IPS-20b (cell line): ENCODE measurements around the gene ARL2.

Experiments used
- H3K27ac ChIP-seq: one replicate; pipeline ENCODE4 v1.5.1; 2013; ENCODE audit warnings: low read length
- H3K27me3 ChIP-seq: 2 replicates; pipeline ENCODE4 v1.6.1; 2013; ENCODE audit warnings: mild to moderate bottlenecking, low read length, inconsistent platforms; ENCODE audit not compliant: insufficient read depth
- H3K36me3 ChIP-seq: 2 replicates; pipeline ENCODE4 v1.6.1; 2013; ENCODE audit warnings: low read depth, mild to moderate bottlenecking, inconsistent platforms, low read length, moderate library complexity; ENCODE audit not compliant: insufficient read depth
- H3K4me1 ChIP-seq: 2 replicates; pipeline ENCODE4 v1.6.1; 2013; ENCODE audit warnings: mild to moderate bottlenecking, control low read depth, inconsistent platforms, low read length, moderate library complexity; ENCODE audit not compliant: insufficient read depth
- H3K4me3 ChIP-seq: 2 replicates; pipeline ENCODE4 v1.5.1; 2013; ENCODE audit warnings: mild to moderate bottlenecking, low read length, inconsistent platforms
- H3K9ac ChIP-seq: 2 replicates; pipeline ENCODE4 v1.6.1; 2013; ENCODE audit warnings: low read depth, mild to moderate bottlenecking, inconsistent platforms, low read length, moderate library complexity
- H3K9me3 ChIP-seq: 2 replicates; pipeline ENCODE4 v1.6.1; 2013; ENCODE audit warnings: mild to moderate bottlenecking, low read depth, low read length, inconsistent platforms; ENCODE audit not compliant: insufficient read depth

ARL2 gene

DNA sequence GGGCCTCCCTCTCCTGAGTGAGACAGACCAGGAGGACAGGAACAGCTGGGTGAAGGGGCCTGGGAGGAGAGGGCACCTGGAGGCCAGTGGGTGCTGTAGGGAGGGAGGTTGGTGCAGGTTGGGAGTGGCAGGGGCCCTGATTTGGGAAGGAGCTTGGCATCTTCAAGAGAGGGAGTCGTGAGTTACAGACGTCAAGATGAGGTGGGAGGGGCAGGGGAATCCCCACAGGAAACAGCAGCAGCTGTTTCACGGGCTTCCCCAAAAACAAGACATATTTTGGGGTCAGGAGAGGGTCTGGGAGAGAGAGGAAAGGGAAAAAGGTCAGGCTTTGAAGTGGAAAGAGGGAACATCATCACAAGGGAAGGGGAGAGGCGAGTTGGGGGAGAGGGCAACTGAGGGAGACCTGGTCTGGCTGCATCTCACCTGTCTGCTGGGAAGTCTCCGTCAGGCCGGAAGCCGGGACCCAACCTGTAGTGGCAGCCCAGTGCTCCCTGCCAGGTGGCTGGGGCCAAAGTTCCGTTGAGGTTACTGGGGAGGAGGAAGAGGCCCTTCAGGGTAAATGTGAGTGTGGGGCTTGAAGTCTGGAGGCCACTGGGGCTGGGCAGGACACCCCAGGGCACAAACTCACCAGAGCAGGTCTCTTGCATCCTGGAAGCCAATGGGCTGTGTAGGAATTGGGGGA, 40.0 kb downstream of the ARL2 start:
- Histone ChIP-seq H3K9me3 (no peaks in the 10 kb centered on the region), H3K4me1 (no peaks in the 10 kb centered on the region), H3K9ac (no peak overlapping the region), H3K36me3 (no peaks in the 10 kb centered on the region), H3K4me3 (no peak overlapping the region), H3K27ac (no peak overlapping the region), H3K27me3 (no peaks in the 10 kb centered on the region)

DNA sequence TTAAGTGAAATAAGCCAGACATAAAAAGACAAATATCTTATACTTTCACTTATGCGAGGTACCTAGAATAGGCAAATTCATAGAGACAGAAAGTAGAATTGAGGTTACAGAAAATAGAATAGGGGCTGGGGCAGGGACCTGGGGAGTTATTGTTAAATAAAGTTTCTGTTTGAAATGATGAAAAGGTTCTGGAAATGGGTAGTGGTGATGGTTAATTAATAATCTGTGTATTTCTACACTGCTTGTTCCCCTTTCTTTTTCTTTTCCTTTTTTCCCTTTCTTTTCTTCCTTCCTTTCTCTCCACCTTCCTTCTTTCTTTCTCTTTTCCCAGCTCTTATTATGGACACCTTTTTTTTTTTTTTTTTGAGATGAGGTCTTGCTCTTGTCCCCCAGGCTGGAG, 41.6 kb downstream of the ARL2 start:
- H3K4me3 ChIP-seq: no peak overlapping the region
- H3K36me3 ChIP-seq: no peaks in the 10 kb centered on the region
- H3K27ac ChIP-seq: no peak overlapping the region
- no peaks in the 10 kb centered on the region for H3K27me3 ChIP-seq
- no peak overlapping the region for H3K9ac ChIP-seq
- H3K4me1 ChIP-seq: no peaks in the 10 kb centered on the region
- H3K9me3 ChIP-seq: no peaks in the 10 kb centered on the region

DNA sequence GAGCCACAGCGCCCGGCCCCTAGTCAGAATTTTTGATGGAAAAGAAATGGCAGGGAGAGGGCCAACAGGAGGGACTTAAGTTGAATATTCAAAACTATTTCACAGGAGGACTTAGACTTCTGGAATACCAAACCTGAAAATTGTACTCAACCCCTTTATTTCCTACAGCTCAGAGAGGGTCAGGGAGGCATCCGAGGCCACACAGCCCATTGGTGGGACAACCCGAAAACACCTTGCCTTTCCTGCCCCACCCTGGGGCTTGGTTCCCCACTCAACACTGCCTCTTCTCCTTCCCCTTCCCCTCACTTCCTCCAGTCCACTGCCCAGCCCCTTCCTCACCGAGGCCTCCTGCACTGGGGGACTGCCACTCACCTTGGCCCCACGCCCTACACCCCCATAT, 43.0 kb downstream of the ARL2 start:
- Histone ChIP-seq H3K36me3 (no peaks in the 10 kb centered on the region), H3K4me1 (no peaks in the 10 kb centered on the region), H3K9ac (no peak overlapping the region), H3K9me3 (no peaks in the 10 kb centered on the region), H3K4me3 (no peak overlapping the region), H3K27me3 (no peaks in the 10 kb centered on the region), H3K27ac (no peak overlapping the region)

DNA sequence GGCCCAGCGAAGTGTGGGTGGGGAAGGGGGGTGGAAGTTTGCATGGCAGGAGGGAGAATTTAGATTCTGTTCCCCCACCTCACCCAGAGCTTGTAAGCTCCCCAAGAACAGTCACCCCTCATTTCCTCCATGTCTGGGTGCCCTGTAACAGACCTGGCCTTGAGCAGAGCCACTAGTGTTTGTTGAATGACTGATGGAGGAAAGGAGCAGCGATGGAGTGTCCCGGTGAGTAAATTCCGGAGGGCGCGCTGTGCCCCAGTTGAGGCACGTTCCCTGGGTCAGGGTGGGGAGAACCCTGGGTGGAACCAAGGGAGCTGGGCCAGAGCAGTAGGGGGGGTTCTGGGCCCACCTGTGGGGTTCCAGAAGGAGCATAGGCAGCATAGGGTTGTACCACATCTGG, 43.6 kb downstream of the ARL2 start:
- no peak overlapping the region for H3K9ac ChIP-seq
- H3K4me1 ChIP-seq: no peaks in the 10 kb centered on the region
- no peak overlapping the region for H3K4me3 ChIP-seq
- H3K36me3 ChIP-seq: no peaks in the 10 kb centered on the region
- no peaks in the 10 kb centered on the region for H3K9me3 ChIP-seq
- no peak overlapping the region for H3K27ac ChIP-seq
- no peaks in the 10 kb centered on the region for H3K27me3 ChIP-seq

DNA sequence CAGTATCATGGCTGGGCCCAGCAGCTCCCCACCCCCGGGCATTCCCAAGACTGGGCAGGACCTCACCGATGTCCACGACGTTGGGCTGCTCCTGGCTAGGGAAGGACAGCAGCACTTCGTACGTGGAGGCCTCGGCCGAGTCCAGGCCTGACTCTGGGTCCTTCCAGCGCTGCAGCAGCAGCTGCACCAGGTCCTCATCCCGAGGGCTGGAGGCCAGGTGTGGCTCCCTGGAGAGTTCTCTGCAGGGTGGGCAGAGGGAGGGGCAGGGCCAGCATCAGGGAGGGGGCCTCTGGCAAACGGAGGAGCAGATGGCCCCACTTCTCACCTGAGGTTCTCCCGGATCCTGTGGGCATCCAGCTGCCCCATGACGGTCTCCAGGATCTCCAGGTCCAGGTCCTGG, 44.1 kb downstream of the ARL2 start:
- Histone ChIP-seq H3K4me3 (no peak overlapping the region), H3K27me3 (no peaks in the 10 kb centered on the region), H3K9ac (no peak overlapping the region), H3K9me3 (no peaks in the 10 kb centered on the region), H3K4me1 (no peaks in the 10 kb centered on the region), H3K27ac (no peak overlapping the region), H3K36me3 (no peaks in the 10 kb centered on the region)

DNA sequence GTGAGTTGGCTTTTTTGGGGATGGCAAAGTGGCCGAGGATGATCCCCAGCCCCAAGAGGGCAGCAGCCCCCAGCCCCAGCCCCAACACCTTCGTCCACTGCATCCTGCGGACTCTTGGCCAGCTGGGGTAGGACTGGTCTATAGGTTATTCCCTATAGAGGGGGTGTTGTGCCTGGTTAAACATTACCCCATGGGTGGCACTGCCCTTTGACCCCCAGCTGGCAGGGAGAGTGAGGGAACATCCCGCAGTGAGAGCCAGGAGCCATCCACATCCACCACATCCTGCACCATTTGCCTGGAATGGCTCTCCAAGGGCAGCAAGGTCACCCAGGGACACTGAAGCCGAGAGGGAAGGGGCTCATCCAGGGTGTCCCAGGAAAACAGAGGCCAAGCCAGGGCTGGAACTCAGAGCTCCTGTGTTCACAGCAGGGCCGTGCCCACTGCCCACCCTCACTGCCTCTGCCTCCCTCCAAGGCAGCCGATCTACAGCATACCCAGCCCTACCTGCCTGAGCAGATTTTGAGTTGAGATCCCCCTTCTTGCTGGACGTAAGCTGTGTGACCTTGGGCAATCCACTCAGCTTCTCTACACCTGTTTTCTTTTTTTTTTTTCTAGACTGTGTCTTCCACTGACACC, 44.6 kb downstream of the ARL2 start, which contains the start of gene NAALADL1:
TSS of gene NAALADL1 (minus strand) at position 135 of the 636 bp plus-strand sequence. CDS start at position 103, 32 bp downstream.
- Histone ChIP-seq H3K4me1 (no peaks in the 10 kb centered on the region), H3K4me3 (no peak within 1 kb of the TSS), H3K27me3 (no peaks in the 10 kb centered on the region), H3K9ac (no peak within 1 kb of the TSS; the same call in 1 of the 2 replicates), H3K9me3 (no peaks in the 10 kb centered on the region), H3K36me3 (no peaks in the 10 kb centered on the region), H3K27ac (no peak within 1 kb of the TSS)

DNA sequence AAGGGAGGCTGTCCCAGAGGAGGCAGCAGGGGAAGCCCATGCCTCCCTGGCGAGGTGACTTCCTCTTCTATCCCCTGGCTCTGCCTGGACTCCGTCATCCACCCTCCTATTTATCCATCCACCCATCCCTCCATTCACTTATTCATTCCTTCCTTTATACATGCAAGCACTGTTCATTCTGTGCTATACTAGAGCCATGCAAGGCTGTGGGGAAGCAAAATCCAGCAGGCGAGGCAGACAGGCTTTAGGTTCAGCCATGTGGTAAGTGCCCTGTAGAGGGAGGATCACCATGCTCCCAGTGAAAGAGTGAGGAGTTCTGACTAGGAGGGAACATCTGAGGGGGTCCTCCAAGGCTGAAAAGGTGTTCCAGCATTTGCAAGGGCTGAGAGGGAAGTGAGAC, 45.6 kb downstream of the ARL2 start:
- Histone ChIP-seq H3K9ac (no peak overlapping the region; the same call in 1 of the 2 replicates), H3K9me3 (no peaks in the 10 kb centered on the region), H3K4me3 (no peak overlapping the region), H3K27me3 (no peaks in the 10 kb centered on the region), H3K36me3 (no peaks in the 10 kb centered on the region), H3K4me1 (no peaks in the 10 kb centered on the region), H3K27ac (no peak overlapping the region)

DNA sequence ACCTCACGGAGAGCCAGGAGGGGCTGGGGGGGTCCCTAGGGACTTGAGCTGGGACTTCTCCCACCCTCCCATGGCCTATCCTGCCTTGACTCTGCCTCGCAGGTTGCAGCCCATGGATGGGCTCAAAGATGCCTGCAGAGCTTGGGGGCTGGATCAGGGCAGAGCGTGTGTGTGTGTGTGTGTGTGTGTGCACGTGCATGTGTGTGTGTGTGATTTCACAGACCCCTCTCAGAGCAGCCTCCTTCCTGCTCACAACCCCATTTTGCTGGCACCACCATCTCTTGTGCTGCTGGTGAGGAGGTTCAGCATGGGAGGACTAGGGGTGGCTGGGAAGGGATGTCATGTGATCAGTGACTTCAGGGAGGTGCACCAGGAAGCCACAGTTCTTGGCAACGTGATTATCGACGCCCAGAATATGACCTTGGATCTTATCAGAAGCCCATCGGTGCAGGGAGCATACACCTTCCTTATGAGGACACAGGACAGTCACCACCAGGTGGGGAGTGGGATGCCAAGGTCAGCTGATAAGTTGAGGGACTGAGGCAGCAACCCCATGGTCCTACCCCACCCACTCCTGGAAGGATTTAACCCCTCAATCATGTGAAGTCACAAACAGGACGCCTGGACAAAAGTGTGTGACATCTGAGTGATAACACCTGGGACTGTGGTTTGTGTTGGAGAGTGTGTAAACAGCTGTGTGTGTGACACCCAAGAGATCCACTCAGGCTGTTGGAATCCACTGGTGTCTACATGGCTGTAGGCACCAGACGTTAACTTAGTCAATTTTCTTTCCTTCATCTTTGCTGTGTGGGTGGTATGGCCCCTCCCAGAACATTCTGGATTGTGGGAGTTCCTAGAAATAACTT, 46.2 kb downstream of the ARL2 start:
- Histone ChIP-seq H3K27ac (no peak overlapping the region), H3K9ac (no peak overlapping the region), H3K4me1 (no peaks in the 10 kb centered on the region), H3K4me3 (no peak overlapping the region), H3K36me3 (no peaks in the 10 kb centered on the region), H3K9me3 (no peaks in the 10 kb centered on the region), H3K27me3 (no peaks in the 10 kb centered on the region)

DNA sequence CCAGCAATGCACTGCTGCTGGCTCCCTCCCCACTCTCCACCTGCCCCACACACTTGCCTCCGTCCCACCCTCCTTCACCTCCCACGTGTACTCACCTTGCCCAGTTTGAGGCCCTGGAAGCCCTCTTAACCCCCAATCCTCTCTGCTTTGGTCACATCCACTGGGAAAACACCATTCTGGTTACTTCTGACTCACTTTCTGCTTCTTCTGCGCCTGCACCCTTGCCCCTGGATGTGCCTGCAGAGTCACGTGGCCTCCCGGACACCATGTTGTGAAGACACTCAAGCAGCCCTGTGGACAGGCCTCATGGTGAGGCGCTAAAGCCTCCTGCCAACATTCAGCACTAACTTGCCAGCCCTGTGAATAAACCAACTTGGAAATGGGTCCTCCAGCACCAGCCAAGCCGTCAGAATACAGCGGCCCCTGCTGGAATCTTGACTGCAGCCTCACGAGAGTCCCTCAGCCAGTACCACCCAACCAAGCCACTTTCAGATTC, 47.0 kb downstream of the ARL2 start:
- H3K4me1 ChIP-seq: peaks cover 1% of the 10 kb centered on the region; the same call in 1 of the 2 replicates
- no peaks in the 10 kb centered on the region for H3K9me3 ChIP-seq
- no peak overlapping the region for H3K4me3 ChIP-seq
- no peak overlapping the region for H3K27ac ChIP-seq
- H3K27me3 ChIP-seq: no peaks in the 10 kb centered on the region
- H3K9ac ChIP-seq: no peak overlapping the region
- H3K36me3 ChIP-seq: no peaks in the 10 kb centered on the region

DNA sequence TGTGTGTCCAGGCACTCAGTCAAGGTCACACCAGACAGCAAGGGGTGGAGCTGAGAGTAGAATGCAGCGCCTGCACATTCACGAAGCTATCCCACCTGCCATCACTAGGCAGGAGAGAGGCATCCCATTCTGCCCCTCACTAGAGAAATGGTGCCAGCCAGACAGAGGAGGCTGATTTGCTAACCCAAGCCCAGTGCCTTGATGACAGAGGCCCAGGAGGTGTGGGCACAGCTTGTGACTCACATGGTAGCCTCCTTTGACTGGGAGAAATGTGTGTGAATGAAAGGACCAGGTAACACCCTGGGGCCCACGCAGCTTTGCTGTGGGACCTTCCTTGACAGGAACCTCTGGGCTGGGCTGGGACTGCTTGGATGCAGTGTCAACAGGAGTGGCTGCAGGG, 49.6 kb downstream of the ARL2 start:
- Histone ChIP-seq H3K9ac (no peak overlapping the region), H3K27me3 (no peaks in the 10 kb centered on the region), H3K4me3 (no peak overlapping the region), H3K36me3 (no peaks in the 10 kb centered on the region), H3K9me3 (no peaks in the 10 kb centered on the region), H3K4me1 (peaks cover 4% of the 10 kb centered on the region; the same call in 1 of the 2 replicates), H3K27ac (no peak overlapping the region)

DNA sequence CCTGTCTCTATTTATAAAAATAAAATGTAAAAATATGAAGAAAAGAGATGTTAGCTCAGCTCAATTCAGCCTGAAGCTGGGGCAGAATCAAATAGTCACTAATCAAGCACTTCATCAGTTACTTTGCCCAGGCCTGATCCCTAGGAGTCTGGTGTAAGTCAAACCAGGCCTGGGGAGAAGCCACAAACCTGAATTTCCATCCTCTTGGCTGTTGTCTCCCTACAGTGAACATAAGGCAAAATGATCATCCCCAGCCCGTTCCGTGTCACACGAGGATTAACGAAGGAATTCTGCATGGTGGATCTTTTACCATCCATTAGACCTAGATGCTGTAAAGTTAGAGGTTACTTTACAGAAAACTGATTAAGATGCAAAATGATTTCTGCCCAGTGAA, 50.9 kb downstream of the ARL2 start:
- Histone ChIP-seq H3K36me3 (no peaks in the 10 kb centered on the region), H3K27ac (no peak overlapping the region)

More for the DNA sequence above, 50.9 kb downstream of the ARL2 start:
- Histone ChIP-seq H3K9ac (no peak overlapping the region), H3K4me1 (peaks cover 4% of the 10 kb centered on the region; the same call in 1 of the 2 replicates), H3K27me3 (no peaks in the 10 kb centered on the region), H3K9me3 (no peaks in the 10 kb centered on the region), H3K4me3 (no peak overlapping the region)
